ENCODE results near the gene KRTAP2-2.

DNA sequence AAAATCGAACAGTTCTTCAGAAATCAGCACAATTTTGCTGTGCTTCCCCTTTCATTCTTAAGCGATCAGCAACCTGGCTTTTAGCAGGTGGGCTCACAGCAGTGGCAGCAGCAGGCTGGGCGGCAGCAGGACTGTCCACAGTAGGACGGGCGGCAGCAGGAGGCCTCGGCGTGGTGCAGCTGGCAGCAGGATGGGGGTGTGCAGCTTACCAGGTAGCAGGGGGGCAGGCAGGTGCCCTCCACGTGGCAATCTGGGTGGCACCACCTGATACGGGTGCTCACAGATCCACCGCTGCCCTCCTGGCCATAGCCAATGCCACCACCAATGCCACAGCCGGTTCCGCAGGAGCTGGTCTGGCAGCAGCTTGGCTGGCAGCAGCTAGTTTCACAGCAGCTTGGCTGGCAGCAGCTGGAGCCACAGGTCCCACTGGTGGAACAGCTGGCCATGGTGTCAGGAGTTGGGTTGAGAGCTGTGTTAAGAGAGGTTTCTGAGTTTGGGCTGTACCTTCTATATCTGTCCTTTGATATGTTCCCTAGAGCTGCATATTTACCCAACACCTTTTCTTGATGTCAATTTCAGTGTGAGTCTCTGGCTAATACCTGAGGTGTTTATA, 25.3 kb downstream of the KRTAP2-2 start, which contains the start of gene KRTAP1-4:
- TF ChIP-seq, protein P1, sequence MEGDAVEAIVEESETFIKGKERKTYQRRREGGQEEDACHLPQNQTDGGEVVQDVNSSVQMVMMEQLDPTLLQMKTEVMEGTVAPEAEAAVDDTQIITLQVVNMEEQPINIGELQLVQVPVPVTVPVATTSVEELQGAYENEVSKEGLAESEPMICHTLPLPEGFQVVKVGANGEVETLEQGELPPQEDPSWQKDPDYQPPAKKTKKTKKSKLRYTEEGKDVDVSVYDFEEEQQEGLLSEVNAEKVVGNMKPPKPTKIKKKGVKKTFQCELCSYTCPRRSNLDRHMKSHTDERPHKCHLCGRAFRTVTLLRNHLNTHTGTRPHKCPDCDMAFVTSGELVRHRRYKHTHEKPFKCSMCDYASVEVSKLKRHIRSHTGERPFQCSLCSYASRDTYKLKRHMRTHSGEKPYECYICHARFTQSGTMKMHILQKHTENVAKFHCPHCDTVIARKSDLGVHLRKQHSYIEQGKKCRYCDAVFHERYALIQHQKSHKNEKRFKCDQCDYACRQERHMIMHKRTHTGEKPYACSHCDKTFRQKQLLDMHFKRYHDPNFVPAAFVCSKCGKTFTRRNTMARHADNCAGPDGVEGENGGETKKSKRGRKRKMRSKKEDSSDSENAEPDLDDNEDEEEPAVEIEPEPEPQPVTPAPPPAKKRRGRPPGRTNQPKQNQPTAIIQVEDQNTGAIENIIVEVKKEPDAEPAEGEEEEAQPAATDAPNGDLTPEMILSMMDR (IDR thresholded peaks at IDR 0.05) = no peak
- TF ChIP-seq POLR2A (IDR thresholded peaks at IDR 0.05) (no peak), EP300 (IDR thresholded peaks at IDR 0.05) (no peak)
